CD14-positive monocyte (primary cell): ENCODE data around the gene RTN4R. TPM values are rescaled to one million over a fixed set of nuclear protein-coding genes. Genes with fewer than 3 reads are reported as not detected.

ENCODE experiments used
- DNase-seq, 3 donors: peaks; one replicate each; pipeline ENCODE4 v3.0.0-alpha.2; 2011 to 2022
- H2AFZ ChIP-seq: 2 replicates; pipeline ENCODE4 v1.6.0; 2012; ENCODE audit warnings: mild to moderate bottlenecking, low read depth, low read length, inconsistent platforms; ENCODE audit not compliant: insufficient read depth, poor library complexity, severe bottlenecking
- H3K27ac ChIP-seq, 2 donors: 1 replicate in 1 of 2; 2 replicates in 1 of 2; pipeline ENCODE4 v1.5.1; 2012 to 2013; ENCODE audit warnings: low read length in 2 of 2, control low read depth in 1 of 2, inconsistent platforms in 1 of 2, low read depth in 1 of 2, mild to moderate bottlenecking in 1 of 2
- H3K27me3 ChIP-seq, 2 donors: one replicate each; pipeline versions ENCODE4 v1.6.0 to v1.6.1; 2011 to 2013; ENCODE audit warnings: low read length in 2 of 2; ENCODE audit not compliant: control insufficient read depth in 2 of 2, insufficient read depth in 2 of 2
- H3K36me3 ChIP-seq, 2 donors: replicated peaks in 1 of 2; 1 replicate in 1 of 2; 2 replicates in 1 of 2; pipeline versions ENCODE4 v1.5.1 to v1.6.1; 2012 to 2013; ENCODE audit warnings: low read length in 2 of 2, control low read depth in 1 of 2, inconsistent platforms in 1 of 2, mild to moderate bottlenecking in 1 of 2; ENCODE audit not compliant: insufficient read depth in 2 of 2, control insufficient read depth in 1 of 2
- H3K4me1 ChIP-seq, 2 donors: 1 replicate in 1 of 2; 2 replicates in 1 of 2; pipeline versions ENCODE4 v1.5.1 to v1.6.1; 2012 to 2013; ENCODE audit warnings: low read length in 2 of 2, control low read depth in 1 of 2, inconsistent platforms in 1 of 2, mild to moderate bottlenecking in 1 of 2, moderate library complexity in 1 of 2; ENCODE audit not compliant: insufficient read depth in 2 of 2, control insufficient read depth in 1 of 2
- H3K4me2 ChIP-seq: replicated peaks from 2 replicates; pipeline ENCODE3; 2012; ENCODE audit warnings: low read length, moderate library complexity, mild to moderate bottlenecking; ENCODE audit not compliant: poor library complexity, severe bottlenecking; ENCODE audit errors: extremely low read depth
- H3K4me3 ChIP-seq, 3 experiments: fragments of 200-600 bp in 1 of 3; sonication (generic) in 1 of 3; replicated peaks in 1 of 3; 1 replicate in 2 of 3; 2 replicates in 1 of 3; pipeline ENCODE4 v1.5.1; 2011 to 2013; ENCODE audit warnings: low read length in 3 of 3, mild to moderate bottlenecking in 3 of 3, control low read depth in 2 of 3, low read depth in 2 of 3, inconsistent platforms in 1 of 3, moderate library complexity in 1 of 3
- H3K79me2 ChIP-seq: 2 replicates; pipeline ENCODE4 v1.6.0; 2012; ENCODE audit warnings: mild to moderate bottlenecking, control low read depth, inconsistent platforms, low read length, moderate library complexity; ENCODE audit not compliant: insufficient read depth
- H3K9ac ChIP-seq: 2 replicates; pipeline ENCODE4 v1.6.0; 2017; ENCODE audit warnings: low read length, mild to moderate bottlenecking; ENCODE audit not compliant: insufficient read depth, poor library complexity, severe bottlenecking
- H3K9me3 ChIP-seq, 2 donors: replicated peaks in 1 of 2; 1 replicate in 1 of 2; 2 replicates in 1 of 2; pipeline versions ENCODE4 v1.5.1 to v1.6.1; 2012 to 2013; ENCODE audit warnings: low read length in 2 of 2, control low read depth in 1 of 2; ENCODE audit not compliant: control insufficient read depth in 1 of 2, insufficient read depth in 1 of 2
- H4K20me1 ChIP-seq: 2 replicates; pipeline ENCODE4 v1.6.0; 2012; ENCODE audit warnings: mild to moderate bottlenecking, low read length, control low read depth, moderate library complexity; ENCODE audit not compliant: insufficient read depth
- H3K27ac Mint-ChIP-seq, 7 donors: one replicate each; pipeline ENCODE4 v1.8.0; 2020; ENCODE audit warnings: mild to moderate bottlenecking in 7 of 7, mixed read lengths in 7 of 7, moderate library complexity in 6 of 7, inconsistent platforms in 2 of 7
- H3K27me3 Mint-ChIP-seq, 3 donors: one replicate each; pipeline ENCODE4 v1.8.0; 2021 to 2022; ENCODE audit warnings: low read depth in 3 of 3, mild to moderate bottlenecking in 3 of 3, mixed read lengths in 3 of 3, moderate library complexity in 3 of 3, inconsistent platforms in 1 of 3
- H3K36me3 Mint-ChIP-seq, 2 donors: one replicate each; pipeline ENCODE4 v1.8.0; 2020; ENCODE audit warnings: mixed read lengths in 2 of 2, inconsistent platforms in 1 of 2, mild to moderate bottlenecking in 1 of 2
- H3K4me1 Mint-ChIP-seq: one replicate; pipeline ENCODE4 v1.8.0; 2020; ENCODE audit warnings: mild to moderate bottlenecking, mixed read lengths
- H3K4me3 Mint-ChIP-seq, 2 donors: one replicate each; pipeline ENCODE4 v1.8.0; 2020; ENCODE audit warnings: mild to moderate bottlenecking in 2 of 2, mixed read lengths in 2 of 2, moderate library complexity in 1 of 2
- H3K9me3 Mint-ChIP-seq, 7 donors: one replicate each; pipeline ENCODE4 v1.8.0; 2020 to 2022; ENCODE audit warnings: mixed read lengths in 7 of 7, mild to moderate bottlenecking in 6 of 7, moderate library complexity in 6 of 7, inconsistent platforms in 2 of 7
- CTCF ChIP-seq: fragments of 200-600 bp; IDR thresholded peaks from one replicate; pipeline ENCODE4 v1.8.0; 2022; ENCODE audit warnings: antibody characterized with exemption, mild to moderate bottlenecking
- WGBS: methylation state at CpG from one replicate; pipeline ENCODE4 v1.1.5; 2013; ENCODE audit warnings: missing lambda C conversion rate; ENCODE audit not compliant: insufficient coverage; 5-methylcytosine and 5-hydroxymethylcytosine counted together
- intact Hi-C, 2 donors: fragments of 100-400 bp; cut with micrococcal nuclease; formaldehyde crosslinking; loops; one replicate each; pipeline versions ENCODE4 v1.15.0 to v1.15.1; 2023
- polyA plus RNA-seq, 3 donors: library from polyadenylated mRNA; depleted of rRNA in 1 of 3; unstranded in 2 of 3; stranded (reverse) in 1 of 3; fragments of 300-500 nt in 2 of 3; fragments of >200 nt in 1 of 3; fragmentation: Illumina TruSeq in 2 of 3; gene quantifications; 1 replicate in 2 of 3; 2 replicates in 1 of 3; pipeline ENCODE4 v1.2.3, GENCODE V29; 2012 to 2021

Gene RTN4R
- polyA plus RNA-seq, 3 donors = not detected

- intact Hi-C loops = loop anchor here (2.0 to 10.0 kb wide), 2 partner anchors 127 to 309 kb away; no protein-coding TSS in a partner anchor
- no peak overlapping the region for H3K9ac ChIP-seq
- no peaks in the 10 kb centered on the region for H4K20me1 ChIP-seq
- no peak overlapping the region for H3K4me2 ChIP-seq
- no peaks in the 10 kb centered on the region for H3K9me3 Mint-ChIP-seq
- TF ChIP-seq CTCF = no peak
- no peaks in the 10 kb centered on the region for H3K36me3 Mint-ChIP-seq
- no peaks in the 10 kb centered on the region for H3K9me3 ChIP-seq
- no peaks in the 10 kb centered on the region for H3K4me1 ChIP-seq
- H3K4me3 Mint-ChIP-seq = no peak overlapping the region
- H2AFZ ChIP-seq = no peak overlapping the region
- H3K27me3 ChIP-seq = no peaks in the 10 kb centered on the region
- H3K36me3 ChIP-seq = no peaks in the 10 kb centered on the region
- 93% methylated on average over 3 of the region's 5 CpGs for WGBS
- no peaks in the 10 kb centered on the region for H3K79me2 ChIP-seq
- H3K4me3 ChIP-seq = no peak overlapping the region
- peaks cover 2% of the 10 kb centered on the region for H3K4me1 Mint-ChIP-seq
- H3K27ac Mint-ChIP-seq = no peak overlapping the region
- no peak overlapping the region for H3K27ac ChIP-seq
- H3K27me3 Mint-ChIP-seq = peaks cover 0 to 2% (median 0%) of the 10 kb centered on the region in 3 donors
- DNase-seq = no peak
Observed at GRCh38 chr22:20283674-20284066, 15.6 kb upstream of the RTN4R start.

GRCh38 chr22:20282901-20283673, 15.0 kb upstream of the RTN4R start:
- H3K4me1 Mint-ChIP-seq = peaks cover 2% of the 10 kb centered on the region
- H3K4me3 ChIP-seq = no peak overlapping the region
- H3K9me3 ChIP-seq = no peaks in the 10 kb centered on the region
- no peak overlapping the region for H3K4me3 Mint-ChIP-seq
- no peak overlapping the region for H2AFZ ChIP-seq
- no peak for TF ChIP-seq CTCF
- peaks cover 0 to 2% (median 0%) of the 10 kb centered on the region in 3 donors for H3K27me3 Mint-ChIP-seq
- no peaks in the 10 kb centered on the region for H3K36me3 Mint-ChIP-seq
- no peaks in the 10 kb centered on the region for H3K36me3 ChIP-seq
- no peak overlapping the region for H3K4me2 ChIP-seq
- H3K79me2 ChIP-seq = no peaks in the 10 kb centered on the region
- no peak overlapping the region for H3K27ac ChIP-seq
- H3K9me3 Mint-ChIP-seq = no peaks in the 10 kb centered on the region
- H3K4me1 ChIP-seq = no peaks in the 10 kb centered on the region
- WGBS = 95% methylated on average over 9 of the region's 15 CpGs
- H3K9ac ChIP-seq = no peak overlapping the region
- H3K27ac Mint-ChIP-seq = no peak overlapping the region
- H3K27me3 ChIP-seq = no peaks in the 10 kb centered on the region
- DNase-seq = no peak
- no peaks in the 10 kb centered on the region for H4K20me1 ChIP-seq
- intact Hi-C loops = loop anchor here (10.0 kb wide), 1 partner anchor 308 kb away; no protein-coding TSS in a partner anchor
